Fibroblast of lung (primary cell): ENCODE data around the gene KCNE3. TPM values are rescaled to one million over a fixed set of nuclear protein-coding genes. Genes with fewer than 3 reads are reported as not detected.
A peak's percentile ranks its signal among the peaks of the same experiment; 100 is the strongest.
"Not testable (repeated sequence)": the region's sequence is repeated elsewhere in the genome, so short reads cannot be mapped to it uniquely, and the experiment has no call there.

Experiments used
- DNase-seq, 2 donors: peaks; one replicate each; pipeline versions ENCODE4 v3.0.0 to v3.0.0-alpha.2; 2010; ENCODE audit warnings: low read depth in 2 of 2
- H2AFZ ChIP-seq: 2 replicates; pipeline ENCODE4 v1.5.1; 2012; ENCODE audit warnings: low read length, control low read depth, inconsistent platforms
- H3K27ac ChIP-seq: 2 replicates; pipeline ENCODE4 v1.5.1; 2011; ENCODE audit warnings: low read length, control low read depth; ENCODE audit not compliant: insufficient read depth
- H3K27me3 ChIP-seq: 2 replicates; pipeline ENCODE4 v1.5.1; 2011; ENCODE audit warnings: mild to moderate bottlenecking, low read length; ENCODE audit not compliant: control insufficient read depth, insufficient read depth
- H3K36me3 ChIP-seq: 2 replicates; pipeline ENCODE4 v1.5.1; 2011; ENCODE audit warnings: low read length; ENCODE audit not compliant: control insufficient read depth, insufficient read depth
- H3K4me1 ChIP-seq: 2 replicates; pipeline ENCODE4 v1.5.1; 2011; ENCODE audit warnings: low read length; ENCODE audit not compliant: control insufficient read depth, insufficient read depth; ENCODE audit errors: extremely low read depth
- H3K4me2 ChIP-seq: 2 replicates; pipeline ENCODE4 v1.5.1; 2011; ENCODE audit warnings: low read length, control low read depth; ENCODE audit not compliant: insufficient read depth; ENCODE audit errors: extremely low read depth
- H3K4me3 ChIP-seq, 4 experiments: fragments of 200-600 bp in 1 of 4; sonication (generic) in 1 of 4; replicated peaks in 1 of 4; 2 replicates each; pipeline ENCODE4 v1.5.1; 2011 to 2016; ENCODE audit warnings: low read length in 4 of 4, low read depth in 3 of 4, mild to moderate bottlenecking in 3 of 4, control low read depth in 2 of 4, inconsistent platforms in 1 of 4, mixed read lengths in 1 of 4; ENCODE audit not compliant: insufficient read depth in 1 of 4; ENCODE audit errors: control extremely low read depth in 1 of 4
- H3K79me2 ChIP-seq: 2 replicates; pipeline ENCODE4 v1.5.1; 2012; ENCODE audit warnings: mild to moderate bottlenecking, low read length, inconsistent platforms; ENCODE audit not compliant: control insufficient read depth, insufficient read depth
- H3K9ac ChIP-seq: 2 replicates; pipeline ENCODE4 v1.5.1; 2011; ENCODE audit warnings: mild to moderate bottlenecking, low read length, control low read depth; ENCODE audit not compliant: insufficient read depth
- H3K9me3 ChIP-seq: 2 replicates; pipeline ENCODE4 v1.5.1; 2012; ENCODE audit warnings: low read depth, low read length; ENCODE audit not compliant: control insufficient read depth, insufficient read depth
- H4K20me1 ChIP-seq: 2 replicates; pipeline ENCODE4 v1.5.1; 2011; ENCODE audit warnings: low read length; ENCODE audit not compliant: control insufficient read depth, insufficient read depth; ENCODE audit errors: extremely low read depth
- CTCF ChIP-seq, 2 donors: IDR thresholded peaks in 1 of 2; conservative IDR thresholded peaks in 1 of 2; 1 replicate in 1 of 2; 2 replicates in 1 of 2; pipeline ENCODE4 v1.5.1; 2011 to 2012; ENCODE audit warnings: low read length in 2 of 2, control low read depth in 1 of 2, inconsistent platforms in 1 of 2, low read depth in 1 of 2, mild to moderate bottlenecking in 1 of 2
- EZH2 ChIP-seq: IDR thresholded peaks from 2 replicates; pipeline ENCODE4 v1.5.1; 2012; ENCODE audit warnings: low read length, control low read depth, mild to moderate bottlenecking; ENCODE audit errors: missing control alignments
- polyA plus RNA-seq, 2 donors: library from polyadenylated mRNA; depleted of rRNA in 1 of 2; stranded (reverse) in 1 of 2; unstranded in 1 of 2; fragments of >200 nt; gene quantifications; 2 replicates each; pipeline ENCODE4 v1.2.1, GENCODE V29; 2011 to 2012; ENCODE audit warnings: missing spikeins in 1 of 2
- total RNA-seq: library from RNA; depleted of rRNA; stranded (reverse); fragments of >200 nt; gene quantifications from 2 replicates; pipeline ENCODE4 v1.2.1, GENCODE V29; 2014

KCNE3 gene
- total and polyA plus RNA-seq, 2 donors (not counting 1 experiment from before 2014, with no cell fraction given) = 0.25 to 6.4 TPM

- H3K9ac ChIP-seq = no peak overlapping the region
- H3K4me3 ChIP-seq = no peak overlapping the region
- no peak overlapping the region for H2AFZ ChIP-seq
- H3K4me2 ChIP-seq = no peak overlapping the region
- no peaks in the 10 kb centered on the region for H3K36me3 ChIP-seq
- TF ChIP-seq EZH2 = no peak
- TF ChIP-seq CTCF (conservative IDR thresholded peaks at IDR 0.05 in 1 of 2, IDR thresholded peaks at IDR 0.05 in 1 of 2; ENCODE audit: low read depth in 1 of 2, low read length in 2 of 2) = no peak
- H3K27me3 ChIP-seq = no peaks in the 10 kb centered on the region
- H3K27ac ChIP-seq = no peak overlapping the region
- DNase-seq = peak; percentile 68 to 92
- H3K4me1 ChIP-seq = no peaks in the 10 kb centered on the region
- no peaks in the 10 kb centered on the region for H3K9me3 ChIP-seq
- H4K20me1 ChIP-seq = no peaks in the 10 kb centered on the region
- no peaks in the 10 kb centered on the region for H3K79me2 ChIP-seq
Observed at GRCh38 chr11:74418509-74418895, 48.8 kb downstream of the KCNE3 start.

- no peak for TF ChIP-seq CTCF (conservative IDR thresholded peaks at IDR 0.05 in 1 of 2, IDR thresholded peaks at IDR 0.05 in 1 of 2; ENCODE audit: low read depth in 1 of 2, low read length in 2 of 2)
- TF ChIP-seq EZH2 = no peak
- Histone ChIP-seq H3K79me2 (no peaks in the 10 kb centered on the region), H3K4me2 (no peak overlapping the region), H3K9me3 (no peaks in the 10 kb centered on the region), H3K9ac (no peak overlapping the region), H3K36me3 (no peaks in the 10 kb centered on the region), H3K4me3 (no peak overlapping the region), H3K27me3 (no peaks in the 10 kb centered on the region), H2AFZ (no peak overlapping the region), H3K4me1 (no peaks in the 10 kb centered on the region), H4K20me1 (no peaks in the 10 kb centered on the region), H3K27ac (no peak overlapping the region)
- peak in 1 of 2 donors; percentile 37 for DNase-seq
Observed at GRCh38 chr11:74417860-74418508, 49.4 kb downstream of the KCNE3 start.

GRCh38 chr11:74417379-74417804 is 50.0 kb downstream of the KCNE3 start:
- Histone ChIP-seq H3K27ac (no peak overlapping the region), H3K9ac (no peak overlapping the region), H3K36me3 (no peaks in the 10 kb centered on the region), H3K4me1 (no peaks in the 10 kb centered on the region), H3K4me2 (no peak overlapping the region), H3K4me3 (no peak overlapping the region), H4K20me1 (no peaks in the 10 kb centered on the region), H3K27me3 (no peaks in the 10 kb centered on the region), H2AFZ (no peak overlapping the region), H3K79me2 (no peaks in the 10 kb centered on the region), H3K9me3 (no peaks in the 10 kb centered on the region)
- TF ChIP-seq CTCF (conservative IDR thresholded peaks at IDR 0.05 in 1 of 2, IDR thresholded peaks at IDR 0.05 in 1 of 2; ENCODE audit: low read depth in 1 of 2, low read length in 2 of 2) = no peak
- TF ChIP-seq EZH2 = no peak
- DNase-seq = peak in 1 of 2 donors; percentile 82

- H2AFZ ChIP-seq, H3K27ac ChIP-seq, H4K20me1 ChIP-seq, H3K9me3 ChIP-seq, H3K4me3 ChIP-seq, H3K4me2 ChIP-seq, H3K4me1 ChIP-seq, H3K36me3 ChIP-seq, H3K9ac ChIP-seq, H3K27me3 ChIP-seq, H3K79me2 ChIP-seq: not testable (repeated sequence)
- DNase-seq = peak in 1 of 2 donors; percentile 59
Observed at GRCh38 chr11:74416974-74417373, 50.4 kb downstream of the KCNE3 start.
